ENCODE results near the gene FXYD6.

Gene FXYD6

GRCh38 chr11:117842131-117842941 is 34.1 kb downstream of the FXYD6 start:
- DNase-seq (ENCODE audit: low spot score), result no peak

GRCh38 chr11:117841551-117842031 is 34.9 kb downstream of the FXYD6 start:
- no peak for DNase-seq (ENCODE audit: low spot score)

GRCh38 chr11:117840881-117841550 is 35.4 kb downstream of the FXYD6 start:
- DNase-seq (ENCODE audit: low spot score), result no peak

GRCh38 chr11:117839936-117840813 is 36.3 kb downstream of the FXYD6 start:
- no peak for DNase-seq (ENCODE audit: low spot score)

GRCh38 chr11:117839380-117839881 is 37.0 kb downstream of the FXYD6 start:
- no peak for DNase-seq (ENCODE audit: low spot score)

GRCh38 chr11:117838901-117839300 is 37.6 kb downstream of the FXYD6 start:
- no peak for DNase-seq (ENCODE audit: low spot score)

GRCh38 chr11:117837791-117838190 is 38.7 kb downstream of the FXYD6 start:
- no peak for DNase-seq (ENCODE audit: low spot score)

- no peak for DNase-seq (ENCODE audit: low spot score)
These were observed 39.2 kb downstream of the FXYD6 start for GRCh38 chr11:117837070-117837776.

GRCh38 chr11:117836077-117836960 is 40.1 kb downstream of the FXYD6 start:
- no peak for DNase-seq (ENCODE audit: low spot score)

GRCh38 chr11:117835576-117835975 is 40.9 kb downstream of the FXYD6 start:
- no peak for DNase-seq (ENCODE audit: low spot score)

- DNase-seq (ENCODE audit: low spot score), result no peak
These were observed 41.5 kb downstream of the FXYD6 start for GRCh38 chr11:117834838-117835443.

- no peak for DNase-seq (ENCODE audit: low spot score)
These were observed 42.2 kb downstream of the FXYD6 start for GRCh38 chr11:117834068-117834810.

GRCh38 chr11:117833401-117833891 is 43.0 kb downstream of the FXYD6 start:
- DNase-seq (ENCODE audit: low spot score), result no peak

- no peak for DNase-seq (ENCODE audit: low spot score)
These were observed 43.9 kb downstream of the FXYD6 start for GRCh38 chr11:117832511-117832910.

GRCh38 chr11:117831661-117832415 is 44.6 kb downstream of the FXYD6 start:
- DNase-seq (ENCODE audit: low spot score), result no peak

- no peak for DNase-seq (ENCODE audit: low spot score)
These were observed 45.6 kb downstream of the FXYD6 start for GRCh38 chr11:117830674-117831351.

GRCh38 chr11:117830072-117830471 is 46.4 kb downstream of the FXYD6 start:
- DNase-seq (ENCODE audit: low spot score), result no peak

- no peak for DNase-seq (ENCODE audit: low spot score)
These were observed 47.1 kb downstream of the FXYD6 start for GRCh38 chr11:117829369-117829725.
